Activated CD8-positive, alpha-beta memory T cell treated with anti-CD3 and anti-CD28 coated beads for 1 hour (primary cell): ENCODE results near the gene LCMT2.

ENCODE experiments used
- DNase-seq, 2 donors: peaks; one replicate each; pipeline ENCODE4 v3.0.0-alpha.2; 2020; ENCODE audit warnings: low read depth in 1 of 2; ENCODE audit errors: extremely low read depth in 1 of 2

The LCMT2 gene

GRCh38 chr15:43276563-43277200, 53.7 kb downstream of the LCMT2 start:
- DNase-seq: no peak

GRCh38 chr15:43275740-43276562, 54.4 kb downstream of the LCMT2 start:
- no peak for DNase-seq

GRCh38 chr15:43274136-43274535, 56.2 kb downstream of the LCMT2 start:
- DNase-seq: no peak
